SK-N-SH (cell line): ENCODE results near the gene STIP1. TPM values are rescaled to one million over a fixed set of nuclear protein-coding genes. Genes with fewer than 3 reads are reported as not detected.

Source experiments
- CTCF ChIA-PET: fragments of 300-600, 350-600 bp; formaldehyde crosslinking; extraction: SDS; loops from one replicate; lab custom pipeline; 2021; lab: Yijun Ruan, JAX
- POLR2A ChIA-PET: fragments of 350-600 bp; sonication (Branson Sonifier 250); formaldehyde crosslinking; extraction: SDS; loops from one replicate; lab custom pipeline; 2020; ENCODE audit warnings: antibody characterized with exemption, inconsistent platforms; lab: Yijun Ruan, JAX
- DNase-seq: peaks from one replicate; pipeline ENCODE4 v3.0.0; 2012
- H2AFZ ChIP-seq: fragments of 200-600 bp; sonication (generic); 2 replicates; pipeline ENCODE4 v1.8.1; 2016; ENCODE audit warnings: antibody characterized with exemption, mild to moderate bottlenecking, low read depth
- H3F3A ChIP-seq: fragments of 200-600 bp; sonication (generic); replicated peaks from 2 replicates; pipeline ENCODE3; 2016; ENCODE audit warnings: antibody characterized with exemption, mild to moderate bottlenecking; ENCODE audit not compliant: insufficient read depth
- H3K27ac ChIP-seq, 2 experiments: fragments of 200-500 bp in 1 of 2; fragments of 200-600 bp in 1 of 2; sonication (Bioruptor generic) in 1 of 2; sonication (generic), shearing (Covaris generic) in 1 of 2; 2 replicates each; pipeline versions ENCODE4 v1.5.1 to v1.6.1; 2014 to 2016; ENCODE audit warnings: low read depth in 2 of 2, inconsistent platforms in 1 of 2, low read length in 1 of 2, mild to moderate bottlenecking in 1 of 2, mixed read lengths in 1 of 2
- H3K27me3 ChIP-seq: fragments of 200-600 bp; sonication (generic), shearing (Covaris generic); 2 replicates; pipeline ENCODE4 v1.6.1; 2016; ENCODE audit warnings: mixed run types; ENCODE audit not compliant: insufficient read depth
- H3K36me3 ChIP-seq, 2 experiments: fragments of 200-500 bp in 1 of 2; fragments of 200-600 bp in 1 of 2; sonication (Bioruptor generic) in 1 of 2; sonication (generic) in 1 of 2; replicated peaks in 1 of 2; 2 replicates each; pipeline versions ENCODE3 to v1.5.1; 2014 to 2016; ENCODE audit warnings: low read length in 1 of 2, mild to moderate bottlenecking in 1 of 2; ENCODE audit not compliant: insufficient read depth in 2 of 2, control insufficient read depth in 1 of 2
- H3K4me1 ChIP-seq, 2 experiments: fragments of 200-500 bp in 1 of 2; fragments of 200-600 bp in 1 of 2; sonication (Bioruptor generic) in 1 of 2; sonication (generic), shearing (Covaris generic) in 1 of 2; 2 replicates each; pipeline versions ENCODE4 v1.5.1 to v1.6.1; 2014 to 2016; ENCODE audit warnings: low read depth in 1 of 2, low read length in 1 of 2, mixed run types in 1 of 2; ENCODE audit not compliant: insufficient read depth in 2 of 2, control insufficient read depth in 1 of 2
- H3K4me2 ChIP-seq: fragments of 200-600 bp; sonication (generic), shearing (Covaris generic); 2 replicates; pipeline ENCODE4 v1.6.1; 2017; ENCODE audit warnings: mixed run types
- H3K4me3 ChIP-seq, 2 experiments: fragments of 200-500 bp in 1 of 2; fragments of 200-600 bp in 1 of 2; sonication (Bioruptor generic) in 1 of 2; sonication (generic), shearing (Covaris generic) in 1 of 2; 2 replicates each; pipeline versions ENCODE4 v1.5.1 to v1.8.1; 2014 to 2016; ENCODE audit warnings: low read depth in 2 of 2, inconsistent platforms in 1 of 2, low read length in 1 of 2, mild to moderate bottlenecking in 1 of 2, mixed read lengths in 1 of 2, moderate library complexity in 1 of 2
- H3K79me2 ChIP-seq: fragments of 200-600 bp; sonication (generic); 2 replicates; pipeline ENCODE4 v1.8.1; 2017; ENCODE audit warnings: mild to moderate bottlenecking; ENCODE audit not compliant: insufficient read depth
- H3K9ac ChIP-seq: fragments of 200-600 bp; sonication (generic); 2 replicates; pipeline ENCODE4 v1.6.1; 2017; ENCODE audit warnings: mixed run types
- H3K9me2 ChIP-seq: fragments of 200-600 bp; sonication (generic); 2 replicates; pipeline ENCODE4 v1.6.1; 2017; ENCODE audit warnings: mixed run types
- H3K9me3 ChIP-seq: fragments of 200-600 bp; sonication (generic); 2 replicates; pipeline ENCODE4 v1.6.1; 2017; ENCODE audit warnings: mixed run types, mild to moderate bottlenecking, moderate library complexity
- H4K20me1 ChIP-seq: fragments of 200-600 bp; sonication (generic); 2 replicates; pipeline ENCODE4 v1.6.1; 2017; ENCODE audit warnings: mild to moderate bottlenecking, mixed run types; ENCODE audit not compliant: insufficient read depth
- CHD2 ChIP-seq: fragments of 150-350 bp; IDR thresholded peaks from 2 replicates; pipeline ENCODE4 v1.6.1; 2018; ENCODE audit warnings: low read length; ENCODE audit not compliant: partially characterized antibody
- ELF1 ChIP-seq: IDR thresholded peaks from 2 replicates; pipeline ENCODE4 v1.4.0; 2012
- EP300 ChIP-seq, 2 experiments: IDR thresholded peaks; 2 replicates each; pipeline versions ENCODE4 v1.4.0 to v1.6.1; 2012; ENCODE audit warnings: borderline replicate concordance in 1 of 2, low read depth in 1 of 2, low read length in 1 of 2
- EZH2phosphoT487 ChIP-seq: fragments of 200-600 bp; sonication (generic); IDR thresholded peaks from 2 replicates; pipeline ENCODE4 v1.6.1; 2017; ENCODE audit warnings: low read depth, mixed run types, mild to moderate bottlenecking, antibody characterized with exemption, moderate library complexity, borderline replicate concordance
- FOXJ3 ChIP-seq: sonication (generic); formaldehyde crosslinking; IDR thresholded peaks from 2 replicates; pipeline ENCODE4 v1.5.1; 2020; ENCODE audit warnings: mild to moderate bottlenecking, missing genetic modification reagents
- GABPA ChIP-seq: IDR thresholded peaks from 2 replicates; pipeline ENCODE4 v1.4.0; 2012; ENCODE audit warnings: low read depth, mild to moderate bottlenecking
- GATA2 ChIP-seq: sonication (generic); formaldehyde crosslinking; IDR thresholded peaks from 2 replicates; pipeline ENCODE4 v1.5.0; 2020; ENCODE audit warnings: mild to moderate bottlenecking, missing genetic modification reagents
- MEF2A ChIP-seq: IDR thresholded peaks from 2 replicates; pipeline ENCODE4 v1.4.0; 2012; ENCODE audit warnings: low read depth, borderline replicate concordance
- MXI1 ChIP-seq: IDR thresholded peaks from 2 replicates; pipeline ENCODE4 v1.6.1; 2012; ENCODE audit warnings: mild to moderate bottlenecking, low read depth, low read length, improper control_type of control experiment
- NRF1 ChIP-seq: IDR thresholded peaks from 2 replicates; pipeline ENCODE4 v1.6.1; 2012; ENCODE audit warnings: low read depth, mild to moderate bottlenecking, low read length
- POLR2AphosphoS5 ChIP-seq: IDR thresholded peaks from 2 replicates; pipeline ENCODE4 v1.6.1; 2012; ENCODE audit warnings: low read depth, low read length
- RFX5 ChIP-seq: IDR thresholded peaks from 2 replicates; pipeline ENCODE4 v1.6.1; 2012; ENCODE audit warnings: mild to moderate bottlenecking, improper control_type of control experiment, low read length
- RXRA ChIP-seq: IDR thresholded peaks from 2 replicates; pipeline ENCODE4 v1.4.0; 2012; ENCODE audit warnings: low read depth, mild to moderate bottlenecking, borderline replicate concordance
- SIN3A ChIP-seq: IDR thresholded peaks from 2 replicates; pipeline ENCODE4 v1.6.1; 2012; ENCODE audit warnings: low read depth, mild to moderate bottlenecking, low read length, moderate library complexity, borderline replicate concordance
- SMC3 ChIP-seq: IDR thresholded peaks from 2 replicates; pipeline ENCODE4 v1.6.1; 2012; ENCODE audit warnings: low read depth, low read length, improper control_type of control experiment
- TAF1 ChIP-seq: IDR thresholded peaks from 2 replicates; pipeline ENCODE4 v1.6.1; 2012; ENCODE audit warnings: low read depth, mild to moderate bottlenecking, low read length, moderate library complexity, borderline replicate concordance
- TEAD4 ChIP-seq: IDR thresholded peaks from 2 replicates; pipeline ENCODE4 v1.4.0; 2012; ENCODE audit warnings: mild to moderate bottlenecking, borderline replicate concordance; ENCODE audit not compliant: insufficient read depth
- USF1 ChIP-seq: IDR thresholded peaks from 2 replicates; pipeline ENCODE4 v1.4.0; 2012; ENCODE audit warnings: low read depth, borderline replicate concordance
- ZBTB33 ChIP-seq: IDR thresholded peaks from 2 replicates; pipeline ENCODE4 v1.4.0; 2012; ENCODE audit warnings: low read depth, borderline replicate concordance
- WGBS: methylation state at CpG from one replicate; pipeline ENCODE4 v1.1.6; 2017; ENCODE audit warnings: low lambda C conversion rate; 5-methylcytosine and 5-hydroxymethylcytosine counted together
- polyA plus RNA-seq, 3 experiments: library from polyadenylated mRNA; depleted of rRNA; stranded (reverse); fragments of >200 nt; gene quantifications; 2 replicates each; pipeline ENCODE4 v1.2.3, GENCODE V29; 2012
- TF ChIP-seq, protein P1 (sequence below): fragments of 150-350 bp; IDR thresholded peaks from 2 replicates; pipeline ENCODE4 v1.6.1; 2017; ENCODE audit warnings: antibody characterized with exemption, low read length, low read depth, borderline replicate concordance
- TF ChIP-seq, protein P2 (sequence below): IDR thresholded peaks from 2 replicates; pipeline ENCODE4 v1.4.0; 2012; ENCODE audit warnings: low read depth

STIP1 gene
- polyA plus RNA-seq, 1 of the 3 experiments (the other 2 are of a cell fraction) = 163 TPM

- no peak for TF ChIP-seq FOXJ3 (CRISPR knock-in tag)
- peak; percentile 20; the same call in 1 of the 2 replicates for TF ChIP-seq POLR2AphosphoS5
- TF ChIP-seq, protein P1, sequence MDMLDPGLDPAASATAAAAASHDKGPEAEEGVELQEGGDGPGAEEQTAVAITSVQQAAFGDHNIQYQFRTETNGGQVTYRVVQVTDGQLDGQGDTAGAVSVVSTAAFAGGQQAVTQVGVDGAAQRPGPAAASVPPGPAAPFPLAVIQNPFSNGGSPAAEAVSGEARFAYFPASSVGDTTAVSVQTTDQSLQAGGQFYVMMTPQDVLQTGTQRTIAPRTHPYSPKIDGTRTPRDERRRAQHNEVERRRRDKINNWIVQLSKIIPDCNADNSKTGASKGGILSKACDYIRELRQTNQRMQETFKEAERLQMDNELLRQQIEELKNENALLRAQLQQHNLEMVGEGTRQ = no peak
- no peak for TF ChIP-seq SMC3
- no peak for TF ChIP-seq ZBTB33
- peak; percentile 42; the same call in 1 of the 2 replicates for TF ChIP-seq SIN3A
- TF ChIP-seq TEAD4 = no peak
- no peak for TF ChIP-seq NRF1
- TF ChIP-seq, protein P2, sequence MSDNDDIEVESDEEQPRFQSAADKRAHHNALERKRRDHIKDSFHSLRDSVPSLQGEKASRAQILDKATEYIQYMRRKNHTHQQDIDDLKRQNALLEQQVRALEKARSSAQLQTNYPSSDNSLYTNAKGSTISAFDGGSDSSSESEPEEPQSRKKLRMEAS = no peak
- TF ChIP-seq TAF1 = no peak
- peak; percentile 60 for TF ChIP-seq MXI1
- no peak for TF ChIP-seq GATA2 (CRISPR knock-in tag)
- TF ChIP-seq USF1 = no peak
- TF ChIP-seq EP300 (IDR thresholded peaks at IDR 0.05; ENCODE audit: borderline replicate concordance in 1 of 2, low read depth in 1 of 2, low read length in 1 of 2) = no peak
Observed at GRCh38 chr11:64234647-64235379, 48.8 kb downstream of the STIP1 start (continued).

GRCh38 chr11:64235437-64236161, 49.6 kb downstream of the STIP1 start:
- no peaks in the 10 kb centered on the region for H4K20me1 ChIP-seq
- H3F3A ChIP-seq = peaks cover 37% of the 10 kb centered on the region
- H3K36me3 ChIP-seq = peaks cover 0 to 18% of the 10 kb centered on the region in 2 experiments
- peak overlapping the region; percentile 63 to 66 for H3K4me3 ChIP-seq
- peaks cover 16 to 47% of the 10 kb centered on the region in 2 experiments; a peak in 2 of 4 replicates for H3K4me1 ChIP-seq
- H2AFZ ChIP-seq = no peak overlapping the region
- H3K9me2 ChIP-seq = no peaks in the 10 kb centered on the region
- no peaks in the 10 kb centered on the region for H3K27me3 ChIP-seq
- ChIA-PET POLR2A (interaction anchor here (1.2 kb wide), 1 partner anchor 35 kb away, joined by 4 read pairs; no protein-coding TSS in a partner anchor), CTCF (interaction anchor here (1.1 to 1.6 kb wide), 3 partner anchors 15 to 65 kb away, joined by 4 to 6 read pairs (median 5); partner anchors contain the start of gene PLCB3)
- WGBS = 84% methylated on average over 12 of the region's 12 CpGs
- peaks cover 19% of the 10 kb centered on the region for H3K79me2 ChIP-seq
- peak overlapping the region; percentile 63 for H3K9ac ChIP-seq
- no peak for DNase-seq
- H3K9me3 ChIP-seq = no peaks in the 10 kb centered on the region
- H3K4me2 ChIP-seq = peak overlapping the region; percentile 89
- H3K27ac ChIP-seq = peak overlapping the region in 1 of 2 experiments; percentile 83; a peak in 1 of 4 replicates
- TF ChIP-seq, protein P1 = no peak
- TF ChIP-seq POLR2AphosphoS5 (no peak), NRF1 (no peak), MEF2A (no peak), GATA2 (CRISPR knock-in tag) (no peak), EZH2phosphoT487 (no peak), RXRA (no peak), GABPA (no peak), RFX5 (no peak), MXI1 (no peak), ELF1 (no peak), CHD2 (no peak), ZBTB33 (no peak)
